Measurements from ENCODE around the gene POGK.

DNA sequence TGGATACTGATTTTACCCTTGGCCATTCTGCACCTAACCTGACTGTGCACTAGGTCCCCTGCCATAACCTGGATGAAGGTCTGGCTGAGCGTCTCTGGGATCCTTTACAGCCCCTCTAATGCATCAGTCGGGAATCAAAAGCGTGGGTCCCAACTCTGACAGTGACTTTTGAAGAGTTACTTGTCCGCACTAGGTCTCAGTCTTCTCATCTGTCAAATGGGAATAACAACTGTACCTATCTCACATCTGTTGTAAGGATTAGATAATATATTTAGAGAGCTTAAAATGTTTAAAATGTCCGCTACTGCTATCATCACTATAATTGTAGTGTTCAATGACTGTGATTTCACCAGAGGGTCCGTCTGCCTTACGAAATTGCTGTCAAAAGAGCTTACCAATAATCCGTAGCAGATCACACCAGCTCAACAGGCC, 36.0 kb downstream of the POGK start:
- TF ChIP-seq EZH2 (IDR thresholded peaks at IDR 0.05; ENCODE audit: borderline replicate concordance, low read depth, low read length): no peak
- TF ChIP-seq GABPA (tag; conservative IDR thresholded peaks at IDR 0.05; ENCODE audit: low read depth): no peak
- TF ChIP-seq RB1 (IDR thresholded peaks at IDR 0.05; ENCODE audit: low read depth): no peak
- TF ChIP-seq PHF20 (IDR thresholded peaks at IDR 0.05; ENCODE audit: partially characterized antibody): peak; percentile 53
- TF ChIP-seq, protein P1, sequence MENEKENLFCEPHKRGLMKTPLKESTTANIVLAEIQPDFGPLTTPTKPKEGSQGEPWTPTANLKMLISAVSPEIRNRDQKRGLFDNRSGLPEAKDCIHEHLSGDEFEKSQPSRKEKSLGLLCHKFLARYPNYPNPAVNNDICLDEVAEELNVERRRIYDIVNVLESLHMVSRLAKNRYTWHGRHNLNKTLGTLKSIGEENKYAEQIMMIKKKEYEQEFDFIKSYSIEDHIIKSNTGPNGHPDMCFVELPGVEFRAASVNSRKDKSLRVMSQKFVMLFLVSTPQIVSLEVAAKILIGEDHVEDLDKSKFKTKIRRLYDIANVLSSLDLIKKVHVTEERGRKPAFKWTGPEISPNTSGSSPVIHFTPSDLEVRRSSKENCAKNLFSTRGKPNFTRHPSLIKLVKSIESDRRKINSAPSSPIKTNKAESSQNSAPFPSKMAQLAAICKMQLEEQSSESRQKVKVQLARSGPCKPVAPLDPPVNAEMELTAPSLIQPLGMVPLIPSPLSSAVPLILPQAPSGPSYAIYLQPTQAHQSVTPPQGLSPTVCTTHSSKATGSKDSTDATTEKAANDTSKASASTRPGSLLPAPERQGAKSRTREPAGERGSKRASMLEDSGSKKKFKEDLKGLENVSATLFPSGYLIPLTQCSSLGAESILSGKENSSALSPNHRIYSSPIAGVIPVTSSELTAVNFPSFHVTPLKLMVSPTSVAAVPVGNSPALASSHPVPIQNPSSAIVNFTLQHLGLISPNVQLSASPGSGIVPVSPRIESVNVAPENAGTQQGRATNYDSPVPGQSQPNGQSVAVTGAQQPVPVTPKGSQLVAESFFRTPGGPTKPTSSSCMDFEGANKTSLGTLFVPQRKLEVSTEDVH (IDR thresholded peaks at IDR 0.05; ENCODE audit: low read depth, partially characterized antibody): no peak
- no peak for TF ChIP-seq CBFA2T3 (IDR thresholded peaks at IDR 0.05)
- TF ChIP-seq, protein P2, sequence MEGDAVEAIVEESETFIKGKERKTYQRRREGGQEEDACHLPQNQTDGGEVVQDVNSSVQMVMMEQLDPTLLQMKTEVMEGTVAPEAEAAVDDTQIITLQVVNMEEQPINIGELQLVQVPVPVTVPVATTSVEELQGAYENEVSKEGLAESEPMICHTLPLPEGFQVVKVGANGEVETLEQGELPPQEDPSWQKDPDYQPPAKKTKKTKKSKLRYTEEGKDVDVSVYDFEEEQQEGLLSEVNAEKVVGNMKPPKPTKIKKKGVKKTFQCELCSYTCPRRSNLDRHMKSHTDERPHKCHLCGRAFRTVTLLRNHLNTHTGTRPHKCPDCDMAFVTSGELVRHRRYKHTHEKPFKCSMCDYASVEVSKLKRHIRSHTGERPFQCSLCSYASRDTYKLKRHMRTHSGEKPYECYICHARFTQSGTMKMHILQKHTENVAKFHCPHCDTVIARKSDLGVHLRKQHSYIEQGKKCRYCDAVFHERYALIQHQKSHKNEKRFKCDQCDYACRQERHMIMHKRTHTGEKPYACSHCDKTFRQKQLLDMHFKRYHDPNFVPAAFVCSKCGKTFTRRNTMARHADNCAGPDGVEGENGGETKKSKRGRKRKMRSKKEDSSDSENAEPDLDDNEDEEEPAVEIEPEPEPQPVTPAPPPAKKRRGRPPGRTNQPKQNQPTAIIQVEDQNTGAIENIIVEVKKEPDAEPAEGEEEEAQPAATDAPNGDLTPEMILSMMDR (IDR thresholded peaks at IDR 0.05 in 2 of 3, conservative IDR thresholded peaks at IDR 0.05 in 1 of 3; ENCODE audit: insufficient read depth in 2 of 3, low read depth in 1 of 3, low read length in 3 of 3): no peak
- no peak for TF ChIP-seq EP300 (IDR thresholded peaks at IDR 0.05; ENCODE audit: low read length)
- TF ChIP-seq POLR2AphosphoS5 (IDR thresholded peaks at IDR 0.05; ENCODE audit: control insufficient read depth, insufficient read depth, low read depth, low read length): no peak
- TF ChIP-seq, protein P3, sequence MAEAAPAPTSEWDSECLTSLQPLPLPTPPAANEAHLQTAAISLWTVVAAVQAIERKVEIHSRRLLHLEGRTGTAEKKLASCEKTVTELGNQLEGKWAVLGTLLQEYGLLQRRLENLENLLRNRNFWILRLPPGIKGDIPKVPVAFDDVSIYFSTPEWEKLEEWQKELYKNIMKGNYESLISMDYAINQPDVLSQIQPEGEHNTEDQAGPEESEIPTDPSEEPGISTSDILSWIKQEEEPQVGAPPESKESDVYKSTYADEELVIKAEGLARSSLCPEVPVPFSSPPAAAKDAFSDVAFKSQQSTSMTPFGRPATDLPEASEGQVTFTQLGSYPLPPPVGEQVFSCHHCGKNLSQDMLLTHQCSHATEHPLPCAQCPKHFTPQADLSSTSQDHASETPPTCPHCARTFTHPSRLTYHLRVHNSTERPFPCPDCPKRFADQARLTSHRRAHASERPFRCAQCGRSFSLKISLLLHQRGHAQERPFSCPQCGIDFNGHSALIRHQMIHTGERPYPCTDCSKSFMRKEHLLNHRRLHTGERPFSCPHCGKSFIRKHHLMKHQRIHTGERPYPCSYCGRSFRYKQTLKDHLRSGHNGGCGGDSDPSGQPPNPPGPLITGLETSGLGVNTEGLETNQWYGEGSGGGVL (CRISPR knock-in tag; IDR thresholded peaks at IDR 0.05): no peak
